HG02943 (cell line): ENCODE measurements around the gene SRR.
"Not testable (repeated sequence)": the region's sequence is repeated elsewhere in the genome, so short reads cannot be mapped to it uniquely, and the experiment has no call there.

Experiments used
- ATAC-seq: cut with Tn5 transposase; IDR thresholded peaks from one replicate; pipeline ENCODE4 v1.9.1; 2021; ENCODE audit warnings: mild to moderate bottlenecking, low read depth, moderate library complexity; ENCODE audit not compliant: unreplicated experiment

SRR gene

GRCh38 chr17:2283302-2283701, 20.4 kb upstream of the SRR start:
- ATAC-seq = no peak

DNA sequence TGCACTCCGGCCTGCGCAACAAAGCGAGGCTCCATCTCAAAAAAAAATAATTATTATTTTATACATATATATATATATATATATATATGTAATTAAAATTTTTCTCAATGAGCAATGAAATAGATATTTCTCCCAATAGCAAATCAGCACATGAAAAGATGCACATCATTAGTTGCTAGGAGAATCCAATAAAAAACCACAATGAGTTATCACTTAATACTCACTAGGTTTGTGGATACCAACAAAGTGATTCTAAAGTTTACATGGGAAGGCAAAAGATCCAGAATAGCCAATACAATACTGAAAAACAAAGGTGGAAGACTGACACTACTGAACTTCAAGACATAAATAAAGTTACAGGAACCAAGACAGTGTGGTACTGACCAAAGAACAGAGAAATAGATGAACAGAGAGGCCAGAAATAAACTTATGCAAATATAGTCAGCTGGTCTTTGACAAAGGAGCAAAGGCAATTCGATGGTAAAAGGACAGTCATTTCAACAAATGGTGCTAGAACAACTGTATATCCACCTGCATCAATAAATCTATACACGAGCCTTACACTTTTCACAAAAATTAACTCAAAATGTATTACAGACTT, 13.8 kb upstream of the SRR start:
- no peak for ATAC-seq

- ATAC-seq = no peak
Measured at GRCh38 chr17:2292100-2292499, 11.7 kb upstream of the SRR start.

GRCh38 chr17:2295575-2295974, 8.2 kb upstream of the SRR start:
- no peak for ATAC-seq

- no peak for ATAC-seq
Measured at GRCh38 chr17:2297023-2297422, 6.7 kb upstream of the SRR start.

- ATAC-seq = no peak
Measured at GRCh38 chr17:2299136-2299535, 4.6 kb upstream of the SRR start.

DNA sequence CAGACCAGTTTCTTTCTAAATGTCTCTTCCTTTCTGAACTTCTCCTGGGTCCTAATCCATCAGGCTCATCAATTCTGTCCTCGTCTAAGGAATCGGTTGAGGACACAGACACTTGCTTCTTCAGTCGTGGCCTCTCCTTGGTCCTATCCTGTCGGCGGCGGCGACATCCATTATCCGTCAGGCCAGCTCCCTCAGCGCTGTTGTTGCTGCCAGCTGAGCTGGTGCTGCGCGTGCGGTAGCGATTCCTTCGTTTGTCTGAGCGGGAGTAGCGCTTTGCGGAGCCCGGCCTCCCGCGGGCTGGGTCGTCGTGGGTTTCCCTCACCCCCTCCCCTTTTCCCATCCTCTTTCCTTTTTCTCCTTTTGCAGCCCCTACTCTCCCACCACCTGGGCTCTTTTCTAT, 4.0 kb upstream of the SRR start:
- ATAC-seq = no peak

DNA sequence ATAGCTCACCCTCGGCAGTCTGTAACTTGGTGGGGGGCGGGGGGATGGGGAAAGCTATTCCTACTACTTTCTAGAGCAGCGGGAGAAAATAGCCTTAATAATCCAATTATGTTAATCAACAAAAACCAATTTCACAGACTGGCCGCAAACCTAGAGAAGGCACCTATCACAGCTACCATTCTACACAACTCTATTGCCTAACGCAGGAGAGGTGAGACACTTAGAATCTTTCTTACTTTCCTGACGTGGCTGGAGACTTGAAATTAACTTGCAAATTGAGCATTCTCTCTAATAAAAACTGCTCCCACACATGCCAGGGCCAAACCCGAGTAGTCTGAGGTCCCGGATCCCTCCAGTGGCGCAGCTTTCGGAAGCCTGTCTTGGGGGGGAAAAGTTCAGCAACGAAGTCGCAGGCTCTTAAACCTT, 959 bp upstream of the SRR start:
- ATAC-seq = peak; percentile 12

DNA sequence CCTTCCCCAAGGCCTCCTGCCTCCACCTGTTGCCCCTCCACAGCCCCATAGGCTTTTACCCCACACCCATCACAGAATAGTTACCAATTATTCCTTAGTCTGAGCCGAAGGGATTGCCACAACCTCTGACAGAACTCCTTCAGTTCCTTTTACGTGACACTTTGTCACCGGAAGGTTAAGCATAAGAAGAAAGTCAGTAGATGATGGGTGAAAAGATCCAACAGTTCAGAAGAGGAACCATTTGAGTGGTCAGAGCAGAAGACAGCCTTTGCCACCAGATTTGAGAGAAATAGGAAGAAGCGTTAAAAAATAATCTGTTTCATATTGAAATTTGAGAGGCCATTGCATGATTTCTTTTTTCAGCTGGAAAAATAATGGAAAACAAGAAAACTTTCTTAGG, 1.2 kb downstream of the SRR start:
- ATAC-seq = no peak

DNA sequence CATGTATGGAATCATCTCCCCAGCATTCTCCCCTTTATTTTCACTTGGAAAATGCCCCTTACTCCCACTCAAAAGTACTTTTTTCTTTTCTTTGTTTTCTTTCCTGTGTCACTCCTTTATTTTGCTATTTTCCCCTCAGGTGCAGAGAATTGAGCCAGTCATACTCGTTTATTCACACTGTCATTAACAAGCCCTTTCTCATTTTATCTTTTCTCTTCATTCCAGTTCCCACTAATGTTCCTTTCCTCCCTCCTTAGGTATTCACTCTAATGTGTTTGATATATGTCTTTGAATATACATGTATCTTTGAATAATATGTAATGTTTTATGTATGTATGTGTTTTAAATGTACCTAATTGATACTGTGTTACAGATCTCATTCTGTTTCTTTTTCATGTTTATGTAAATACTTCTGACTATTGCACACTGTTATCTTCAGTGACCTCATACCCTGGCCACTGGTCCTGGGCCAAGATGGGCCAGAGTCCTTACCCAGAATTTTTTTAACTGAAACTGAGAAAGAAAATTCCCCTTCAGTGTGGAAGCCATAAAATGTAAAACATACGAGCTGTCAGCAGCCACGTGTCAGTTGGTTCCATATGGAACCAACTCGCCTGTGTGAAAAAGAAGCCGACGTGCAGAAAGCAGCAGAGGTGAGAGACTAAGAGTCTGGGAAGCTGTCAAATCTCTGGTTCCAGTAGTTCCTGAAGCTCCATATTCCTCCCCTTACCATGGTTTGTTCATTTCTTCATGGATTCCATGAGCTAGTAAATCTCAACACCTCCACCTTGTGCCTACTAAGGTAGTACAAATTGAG, 5.8 kb downstream of the SRR start:
- no peak for ATAC-seq

- no peak for ATAC-seq
Measured at GRCh38 chr17:2312736-2313135, 9.0 kb downstream of the SRR start.

DNA sequence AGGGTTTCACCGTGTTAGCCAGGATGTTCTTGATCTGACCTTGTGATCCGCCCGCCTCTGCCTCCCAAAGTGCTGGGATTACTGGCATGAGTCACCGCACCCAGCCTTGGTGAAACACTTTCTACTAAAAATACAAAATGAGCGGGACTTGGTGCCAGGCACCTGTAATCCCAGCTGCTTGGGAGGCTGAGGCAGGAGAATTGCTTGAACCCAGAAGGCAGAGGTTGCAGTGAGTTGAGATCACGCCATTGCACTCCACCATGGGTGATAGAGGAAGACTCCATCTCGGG, 13.1 kb downstream of the SRR start:
- ATAC-seq = not testable (repeated sequence)

DNA sequence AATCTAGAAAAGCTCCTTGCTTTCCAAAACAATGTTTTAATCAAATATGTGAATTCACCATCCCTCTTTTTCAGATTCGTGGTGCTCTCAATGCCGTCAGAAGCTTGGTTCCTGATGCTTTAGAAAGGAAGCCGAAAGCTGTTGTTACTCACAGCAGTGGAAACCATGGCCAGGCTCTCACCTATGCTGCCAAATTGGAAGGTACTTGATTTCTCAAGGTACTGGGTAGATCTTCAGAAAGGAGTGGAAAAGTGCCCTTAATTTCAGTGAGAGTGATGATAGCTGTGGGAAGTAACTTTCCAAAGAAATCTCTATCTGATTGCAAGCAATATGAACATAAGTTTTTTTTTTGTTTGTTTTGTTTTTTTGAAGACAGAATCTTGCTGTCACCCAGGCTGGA, 14.0 kb downstream of the SRR start:
- ATAC-seq = no peak

DNA sequence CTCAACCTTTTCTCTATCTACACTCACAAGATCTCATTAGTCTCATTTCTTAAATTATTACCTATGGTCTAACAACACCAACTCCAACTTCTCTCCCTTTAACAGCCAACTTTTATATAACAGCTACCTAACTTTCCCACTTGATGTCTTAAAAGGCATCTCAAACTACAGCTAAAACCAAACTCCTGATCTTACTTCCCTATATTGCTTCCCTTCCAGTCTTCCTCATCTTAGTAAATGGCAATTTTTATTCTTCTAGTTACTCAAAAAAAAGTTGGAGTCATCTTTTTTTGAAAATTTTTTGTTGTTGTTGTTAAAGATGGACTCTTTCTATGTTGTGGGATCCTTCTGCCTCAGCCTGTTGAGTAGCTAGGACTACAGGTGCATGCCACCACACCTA, 15.3 kb downstream of the SRR start:
- ATAC-seq = no peak

DNA sequence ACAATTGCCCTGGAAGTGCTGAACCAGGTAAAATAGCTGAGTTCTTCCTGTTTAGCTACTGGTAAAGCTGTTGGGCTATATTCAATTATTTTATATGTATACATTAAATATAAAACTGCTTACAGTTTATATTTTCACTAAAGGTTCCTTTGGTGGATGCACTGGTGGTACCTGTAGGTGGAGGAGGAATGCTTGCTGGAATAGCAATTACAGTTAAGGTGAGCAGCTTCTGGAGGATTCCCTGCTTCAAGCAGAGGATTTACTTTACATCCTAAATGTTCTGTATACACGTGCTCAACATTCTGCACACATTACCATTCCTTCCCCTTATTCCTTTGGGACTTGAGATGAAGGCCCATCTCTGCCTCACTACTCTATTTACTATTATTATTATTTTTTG, 17.6 kb downstream of the SRR start:
- ATAC-seq = no peak

DNA sequence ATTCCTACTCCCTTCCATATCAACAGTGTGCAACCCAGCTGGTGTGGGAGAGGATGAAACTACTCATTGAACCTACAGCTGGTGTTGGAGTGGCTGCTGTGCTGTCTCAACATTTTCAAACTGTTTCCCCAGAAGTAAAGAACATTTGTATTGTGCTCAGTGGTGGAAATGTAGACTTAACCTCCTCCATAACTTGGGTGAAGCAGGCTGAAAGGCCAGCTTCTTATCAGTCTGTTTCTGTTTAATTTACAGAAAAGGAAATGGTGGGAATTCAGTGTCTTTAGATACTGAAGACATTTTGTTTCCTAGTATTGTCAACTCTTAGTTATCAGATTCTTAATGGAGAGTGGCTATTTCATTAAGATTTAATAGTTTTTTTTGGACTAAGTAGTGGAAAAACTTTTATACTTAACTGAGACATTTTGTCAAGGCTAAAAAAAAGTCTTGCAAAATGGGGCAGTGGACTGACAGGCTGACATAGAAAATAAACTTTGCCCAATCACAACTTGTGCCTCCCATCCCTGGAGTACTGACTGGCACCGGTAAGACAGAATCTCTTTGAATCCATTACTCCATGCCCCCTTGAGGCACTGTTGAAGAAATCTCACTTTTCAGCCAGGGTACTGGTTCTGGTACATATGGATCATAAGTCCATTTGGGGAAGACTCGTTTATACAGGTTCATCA, 20.0 kb downstream of the SRR start:
- ATAC-seq = no peak

DNA sequence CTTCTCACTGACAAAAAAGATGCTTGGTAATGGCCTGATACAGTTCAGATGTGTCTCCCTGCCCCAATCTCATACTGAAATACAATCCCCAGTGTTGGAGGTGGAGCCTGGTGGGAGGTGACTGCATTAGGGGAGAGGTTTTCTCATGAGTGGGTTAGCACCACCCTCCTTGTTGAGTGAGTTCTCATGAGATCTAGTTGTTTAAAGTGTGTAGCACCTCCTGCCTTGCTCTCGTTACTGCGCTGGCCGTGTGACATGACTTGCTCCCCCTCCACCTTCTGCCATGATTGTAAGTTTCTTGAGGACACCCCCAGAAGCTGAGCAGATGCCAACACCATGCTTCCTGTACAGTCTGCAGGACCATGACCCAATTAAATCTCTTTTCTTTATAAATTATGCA, 27.6 kb downstream of the SRR start:
- no peak for ATAC-seq

DNA sequence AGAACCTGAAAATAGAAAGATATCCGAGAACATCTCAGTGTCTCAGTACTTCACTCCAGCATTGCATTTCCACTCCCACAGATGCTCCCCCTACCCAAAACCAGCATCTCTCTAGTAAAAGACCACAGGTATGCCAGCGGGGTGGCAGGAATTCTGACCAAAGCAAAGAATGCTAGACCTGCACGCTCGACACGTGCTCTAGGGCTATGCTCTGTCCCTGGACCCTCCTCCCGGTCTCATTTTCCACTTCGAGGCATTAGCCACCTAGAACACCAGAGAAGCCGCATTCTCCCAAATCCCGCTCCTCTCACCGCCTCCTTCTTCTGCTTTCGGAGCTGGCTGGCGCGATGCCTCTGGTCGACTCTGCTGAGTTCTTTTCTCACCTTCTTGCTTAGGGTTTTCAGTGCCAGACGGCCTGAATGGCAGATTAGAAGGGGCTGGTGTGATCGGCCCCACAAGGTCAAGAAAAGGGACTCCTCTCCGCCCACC, 32.0 kb downstream of the SRR start:
- ATAC-seq = no peak

DNA sequence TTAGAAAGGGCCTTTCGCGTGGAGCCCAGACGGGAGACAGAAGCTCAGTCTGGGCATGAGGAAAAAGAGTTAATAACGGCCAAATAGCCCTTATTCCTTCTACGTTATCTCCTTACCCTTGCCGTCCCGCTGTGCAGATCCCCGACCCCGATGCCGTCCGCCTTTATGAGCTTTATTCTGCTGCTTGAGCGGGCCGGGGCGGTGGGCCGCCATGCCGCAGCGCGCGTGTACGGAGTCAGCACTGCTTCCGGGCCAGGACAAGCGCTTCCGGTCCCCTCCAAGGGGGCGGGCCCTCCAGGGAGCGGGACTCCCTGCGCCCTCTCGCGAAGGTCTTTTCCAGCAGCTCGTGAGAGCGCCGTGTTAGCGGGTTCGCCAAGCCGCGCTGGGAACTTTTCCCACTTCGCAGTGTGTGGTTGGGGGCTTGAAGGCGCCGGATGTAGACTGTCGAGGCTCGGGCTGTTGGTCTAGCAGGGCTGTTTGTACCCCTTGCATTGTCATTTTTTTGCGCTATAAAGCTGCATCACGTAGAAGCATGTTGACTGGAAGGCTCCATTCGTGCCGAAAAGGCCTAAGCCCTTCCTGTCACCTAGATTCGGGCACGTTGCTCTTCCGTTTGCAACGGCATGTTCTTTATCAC, 32.6 kb downstream of the SRR start, which contains the start of gene TSR1:
TSS of gene TSR1 (minus strand) at position 243 of the 637 bp plus-strand sequence. CDS start at position 213, 30 bp downstream.
- ATAC-seq = peak; percentile 83

- no peak for ATAC-seq
Measured at GRCh38 chr17:2336852-2337543, 33.2 kb downstream of the SRR start, which contains the start of gene SGSM2. Gene SGSM2 (plus strand): TSS chr17:2337501. CDS start chr17:2337689, 188 bp downstream.
